Transverse colon (tissue), 4 donors: ENCODE measurements around the gene KNDC1.

Experiments
- CTCF ChIP-seq, 5 experiments: fragments of 200-600 bp in 3 of 5; fragments of 450-650 bp in 2 of 5; sonication (generic) in 3 of 5; IDR thresholded peaks; 1 replicate in 2 of 5; 2 replicates in 3 of 5; pipeline ENCODE4 v1.5.1; 2016 to 2017; ENCODE audit warnings: antibody characterized with exemption in 5 of 5, inconsistent platforms in 3 of 5, mild to moderate bottlenecking in 2 of 5, moderate library complexity in 1 of 5
- EP300 ChIP-seq: sonication (generic); formaldehyde crosslinking; IDR thresholded peaks from one replicate; pipeline ENCODE4 v1.6.1; 2017; ENCODE audit warnings: antibody characterized with exemption, low read depth
- POLR2A ChIP-seq: fragments of 450-650 bp; IDR thresholded peaks from one replicate; pipeline ENCODE4 v1.6.1; 2016; ENCODE audit warnings: antibody characterized with exemption, mild to moderate bottlenecking, moderate library complexity
- POLR2AphosphoS5 ChIP-seq, 3 donors: sonication (generic); formaldehyde crosslinking; IDR thresholded peaks; one replicate each; pipeline ENCODE4 v1.6.1; 2016; ENCODE audit warnings: antibody characterized with exemption in 3 of 3

GRCh38 chr10:133150656-133151055, 9.4 kb upstream of the KNDC1 start:
- TF ChIP-seq CTCF (IDR thresholded peaks at IDR 0.05) (no peak), EP300 (no peak), POLR2A (no peak), POLR2AphosphoS5 (IDR thresholded peaks at IDR 0.05) (no peak)
